GM06990 (cell line): Measurements from ENCODE around the gene BPIFB3.

ENCODE experiments used
- DNase-seq: peaks from one replicate; pipeline ENCODE4 v3.0.0-alpha.2; 2011; ENCODE audit not compliant: insufficient read length; ENCODE audit errors: extremely low read depth
- H3K27me3 ChIP-seq: replicated peaks from 2 replicates; pipeline ENCODE4 v1.6.0; 2011; ENCODE audit warnings: low read length; ENCODE audit not compliant: control insufficient read depth, insufficient read depth
- H3K36me3 ChIP-seq: 2 replicates; pipeline ENCODE4 v1.5.1; 2011; ENCODE audit warnings: low read length; ENCODE audit not compliant: control insufficient read depth, insufficient read depth
- H3K4me3 ChIP-seq: replicated peaks from 2 replicates; pipeline ENCODE4 v1.5.1; 2011; ENCODE audit warnings: low read depth, mild to moderate bottlenecking, control low read depth, low read length
- CTCF ChIP-seq: IDR thresholded peaks from 2 replicates; pipeline ENCODE4 v1.5.1; 2011; ENCODE audit warnings: low read length, control low read depth, mild to moderate bottlenecking, inconsistent platforms; ENCODE audit not compliant: insufficient read depth, poor library complexity, severe bottlenecking

The BPIFB3 gene

DNA sequence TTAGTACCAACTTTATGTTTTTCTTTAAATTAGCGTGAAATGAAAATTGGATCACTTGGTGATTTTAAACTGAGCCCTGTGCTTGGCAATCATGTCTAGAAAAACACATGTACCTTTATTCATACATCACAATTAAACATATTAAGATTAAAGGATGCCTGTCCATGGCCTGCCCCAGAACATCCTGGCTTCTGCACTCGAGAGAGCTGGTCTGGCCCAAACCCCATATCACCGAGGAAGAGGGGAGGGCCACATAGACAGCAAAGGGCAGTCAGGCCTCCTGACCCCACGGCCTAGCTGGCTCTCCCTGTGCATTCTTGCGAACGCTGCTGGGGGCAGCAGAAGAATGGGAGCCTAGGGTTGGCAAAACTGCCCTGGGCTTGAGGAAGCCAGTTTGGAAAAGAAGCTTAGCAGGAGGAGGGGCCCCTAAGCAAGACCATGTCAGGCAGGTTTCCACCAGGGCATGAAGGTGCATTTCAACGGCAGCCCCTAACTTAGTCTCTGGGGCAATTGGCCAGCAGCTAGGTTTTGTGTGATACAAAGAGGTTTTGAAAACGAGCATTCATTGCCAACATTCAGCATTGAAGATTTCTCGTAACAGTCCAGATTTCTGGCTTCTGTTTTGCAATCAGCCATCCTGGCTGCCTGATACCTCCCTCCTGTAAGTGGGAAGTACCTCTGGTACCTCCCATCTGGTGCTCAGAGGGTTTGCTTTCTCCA, 8.6 kb downstream of the BPIFB3 start:
- H3K27me3 ChIP-seq = no peaks in the 10 kb centered on the region; the same call in 1 of the 2 replicates
- no peak overlapping the region for H3K4me3 ChIP-seq
- no peak for TF ChIP-seq CTCF
- no peak for DNase-seq
- no peaks in the 10 kb centered on the region for H3K36me3 ChIP-seq

DNA sequence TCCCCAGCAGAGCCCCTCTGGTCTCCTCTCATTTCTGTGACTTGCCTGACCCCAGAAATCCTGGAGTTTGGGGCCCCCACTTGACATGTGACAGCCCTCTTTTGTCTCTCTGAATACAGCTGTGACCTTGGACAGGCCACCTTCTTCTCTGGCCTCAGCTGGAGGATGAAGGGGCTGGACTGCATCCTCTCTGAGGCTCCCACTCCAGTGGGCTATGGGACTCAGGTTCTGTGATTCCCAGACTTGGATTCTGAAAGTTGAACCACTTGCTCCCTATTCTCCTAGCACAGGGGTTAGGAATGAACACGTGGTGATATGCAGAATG, 9.1 kb downstream of the BPIFB3 start:
- DNase-seq = no peak
- TF ChIP-seq CTCF = no peak
- H3K27me3 ChIP-seq = no peaks in the 10 kb centered on the region; the same call in 1 of the 2 replicates
- no peak overlapping the region for H3K4me3 ChIP-seq
- H3K36me3 ChIP-seq = no peaks in the 10 kb centered on the region

DNA sequence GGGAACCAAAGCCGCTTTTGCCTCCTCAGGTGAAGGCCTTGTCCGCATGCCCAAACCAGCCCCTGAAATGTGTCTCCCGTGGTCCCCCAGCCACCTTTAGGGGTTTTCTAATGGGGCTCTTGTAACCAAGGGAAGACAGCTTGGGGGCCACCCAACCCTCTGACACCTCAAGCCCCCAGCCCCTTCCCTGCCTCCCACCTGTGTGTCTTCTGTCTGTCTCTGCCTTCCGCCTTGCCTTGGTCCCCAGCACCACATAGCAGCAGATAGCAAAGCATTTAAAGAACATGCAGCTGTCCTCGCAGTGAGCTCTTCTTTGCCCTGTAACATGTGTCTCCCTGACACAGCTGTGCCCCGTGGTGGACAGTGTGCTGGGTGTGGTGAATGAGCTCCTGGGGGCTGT, 9.6 kb downstream of the BPIFB3 start:
- DNase-seq = no peak
- no peak for TF ChIP-seq CTCF
- Histone ChIP-seq H3K4me3 (no peak overlapping the region), H3K36me3 (no peaks in the 10 kb centered on the region), H3K27me3 (no peaks in the 10 kb centered on the region; the same call in 1 of the 2 replicates)

DNA sequence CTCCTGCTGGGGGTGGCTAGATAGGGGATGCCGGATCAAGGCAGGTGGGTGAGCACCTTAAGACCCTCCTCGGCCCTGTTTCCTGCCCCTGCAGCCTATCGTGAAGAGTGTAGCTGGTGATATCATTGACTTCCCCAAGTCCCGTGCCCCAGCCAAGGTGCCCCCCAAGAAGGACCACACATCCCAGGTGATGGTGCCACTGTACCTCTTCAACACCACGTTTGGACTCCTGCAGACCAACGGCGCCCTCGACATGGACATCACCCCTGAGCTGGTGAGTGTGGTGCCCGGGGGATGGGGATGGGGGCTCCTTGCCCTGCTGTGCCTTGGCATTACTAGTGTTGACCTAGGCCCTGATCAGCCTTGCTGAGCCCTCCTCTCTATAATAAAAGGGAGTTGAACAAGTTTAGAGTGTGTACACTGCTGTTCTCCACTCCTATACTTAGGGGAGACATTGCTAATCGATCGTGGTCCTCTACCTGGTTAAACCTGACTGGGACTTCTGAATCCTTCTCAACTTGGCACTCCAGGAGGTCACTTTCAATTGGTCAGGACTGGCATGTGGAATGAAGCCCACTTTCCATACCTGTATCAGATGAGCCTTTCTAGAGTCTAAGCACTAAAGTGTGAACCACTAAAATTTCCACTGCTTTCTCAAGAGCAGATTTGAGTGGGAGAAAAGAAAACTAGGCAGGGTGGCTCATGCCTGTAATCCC, 11.0 kb downstream of the BPIFB3 start:
- no peak for DNase-seq
- no peaks in the 10 kb centered on the region for H3K36me3 ChIP-seq
- H3K27me3 ChIP-seq = no peaks in the 10 kb centered on the region; the same call in 1 of the 2 replicates
- no peak overlapping the region for H3K4me3 ChIP-seq
- no peak for TF ChIP-seq CTCF

- no peak overlapping the region for H3K4me3 ChIP-seq
- TF ChIP-seq CTCF = no peak
- H3K27me3 ChIP-seq = no peaks in the 10 kb centered on the region; the same call in 1 of the 2 replicates
- H3K36me3 ChIP-seq = no peaks in the 10 kb centered on the region
- no peak for DNase-seq
Measured at GRCh38 chr20:33065785-33066184, 12.1 kb downstream of the BPIFB3 start.
